Tibial artery (tissue), 4 donors: ENCODE results near the gene MAB21L3.

ENCODE experiments used
- DNase-seq, 2 donors: peaks; one replicate each; pipeline ENCODE4 v3.0.0-alpha.2; 2019
- H3K27ac ChIP-seq, 2 donors: fragments of 200-600 bp; sonication (generic) in 1 of 2; 1 replicate in 1 of 2; 2 replicates in 1 of 2; pipeline ENCODE4 v1.5.1; 2018 to 2019; ENCODE audit warnings: mild to moderate bottlenecking in 1 of 2
- H3K27me3 ChIP-seq, 2 donors: fragments of 200-600 bp; sonication (generic) in 1 of 2; one replicate each; pipeline versions ENCODE4 v1.5.1 to v1.6.0; 2016 to 2019
- H3K36me3 ChIP-seq, 3 donors: fragments of 200-600 bp; sonication (generic) in 2 of 3; one replicate each; pipeline ENCODE4 v1.5.1; 2016 to 2019; ENCODE audit warnings: mild to moderate bottlenecking in 2 of 3
- H3K4me1 ChIP-seq, 4 donors: fragments of 200-600 bp; sonication (generic) in 2 of 4; 1 replicate in 3 of 4; 2 replicates in 1 of 4; pipeline ENCODE4 v1.5.1; 2016 to 2019
- H3K4me3 ChIP-seq, 2 donors: fragments of 200-600 bp; sonication (generic) in 1 of 2; 1 replicate in 1 of 2; 2 replicates in 1 of 2; pipeline ENCODE4 v1.5.1; 2018 to 2019; ENCODE audit warnings: mild to moderate bottlenecking in 2 of 2
- H3K9me3 ChIP-seq, 3 donors: fragments of 200-600 bp; sonication (generic) in 1 of 3; one replicate each; pipeline ENCODE4 v1.5.1; 2016 to 2019
- intact Hi-C: fragments of 100-400 bp; cut with DNase I; formaldehyde crosslinking; loops from one replicate; pipeline ENCODE4 v1.15.0; 2023; ENCODE audit warnings: low total_unique reads
- TF ChIP-seq, protein P1 (sequence below), 2 experiments: fragments of 200-600 bp in 1 of 2; fragments of 450-650 bp in 1 of 2; IDR thresholded peaks; one replicate each; pipeline ENCODE4 v1.5.1; 2017 to 2019; ENCODE audit warnings: antibody characterized with exemption in 2 of 2, mild to moderate bottlenecking in 1 of 2, moderate library complexity in 1 of 2

Gene MAB21L3

DNA sequence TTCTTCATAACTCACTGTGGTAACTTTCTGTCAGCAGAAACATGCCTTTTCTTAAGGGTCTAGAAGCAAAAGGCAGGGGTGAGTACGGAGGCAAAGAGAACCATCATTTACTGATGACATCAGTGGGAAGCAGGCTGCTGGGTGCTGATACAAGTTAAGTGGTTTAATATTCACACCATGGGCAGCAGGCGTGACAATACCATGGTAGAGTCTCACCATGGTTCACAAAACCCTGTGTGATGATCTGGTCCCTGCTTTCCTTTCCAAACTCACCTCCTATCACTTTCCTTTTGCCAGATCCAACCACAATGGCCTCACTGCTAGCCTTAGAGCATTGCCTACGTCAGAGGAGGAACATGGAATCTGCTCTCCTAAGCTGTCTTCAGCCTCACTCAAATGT is 8.7 kb downstream of the MAB21L3 start:
- no peaks in the 10 kb centered on the region for H3K4me1 ChIP-seq
- H3K9me3 ChIP-seq: no peaks in the 10 kb centered on the region
- H3K27me3 ChIP-seq: no peaks in the 10 kb centered on the region
- TF ChIP-seq, protein P1, sequence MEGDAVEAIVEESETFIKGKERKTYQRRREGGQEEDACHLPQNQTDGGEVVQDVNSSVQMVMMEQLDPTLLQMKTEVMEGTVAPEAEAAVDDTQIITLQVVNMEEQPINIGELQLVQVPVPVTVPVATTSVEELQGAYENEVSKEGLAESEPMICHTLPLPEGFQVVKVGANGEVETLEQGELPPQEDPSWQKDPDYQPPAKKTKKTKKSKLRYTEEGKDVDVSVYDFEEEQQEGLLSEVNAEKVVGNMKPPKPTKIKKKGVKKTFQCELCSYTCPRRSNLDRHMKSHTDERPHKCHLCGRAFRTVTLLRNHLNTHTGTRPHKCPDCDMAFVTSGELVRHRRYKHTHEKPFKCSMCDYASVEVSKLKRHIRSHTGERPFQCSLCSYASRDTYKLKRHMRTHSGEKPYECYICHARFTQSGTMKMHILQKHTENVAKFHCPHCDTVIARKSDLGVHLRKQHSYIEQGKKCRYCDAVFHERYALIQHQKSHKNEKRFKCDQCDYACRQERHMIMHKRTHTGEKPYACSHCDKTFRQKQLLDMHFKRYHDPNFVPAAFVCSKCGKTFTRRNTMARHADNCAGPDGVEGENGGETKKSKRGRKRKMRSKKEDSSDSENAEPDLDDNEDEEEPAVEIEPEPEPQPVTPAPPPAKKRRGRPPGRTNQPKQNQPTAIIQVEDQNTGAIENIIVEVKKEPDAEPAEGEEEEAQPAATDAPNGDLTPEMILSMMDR (IDR thresholded peaks at IDR 0.05): no peak
- DNase-seq: no peak
- H3K36me3 ChIP-seq: no peaks in the 10 kb centered on the region
- H3K27ac ChIP-seq: no peak overlapping the region
- no peak overlapping the region for H3K4me3 ChIP-seq
- intact Hi-C loops: no loop called here

DNA sequence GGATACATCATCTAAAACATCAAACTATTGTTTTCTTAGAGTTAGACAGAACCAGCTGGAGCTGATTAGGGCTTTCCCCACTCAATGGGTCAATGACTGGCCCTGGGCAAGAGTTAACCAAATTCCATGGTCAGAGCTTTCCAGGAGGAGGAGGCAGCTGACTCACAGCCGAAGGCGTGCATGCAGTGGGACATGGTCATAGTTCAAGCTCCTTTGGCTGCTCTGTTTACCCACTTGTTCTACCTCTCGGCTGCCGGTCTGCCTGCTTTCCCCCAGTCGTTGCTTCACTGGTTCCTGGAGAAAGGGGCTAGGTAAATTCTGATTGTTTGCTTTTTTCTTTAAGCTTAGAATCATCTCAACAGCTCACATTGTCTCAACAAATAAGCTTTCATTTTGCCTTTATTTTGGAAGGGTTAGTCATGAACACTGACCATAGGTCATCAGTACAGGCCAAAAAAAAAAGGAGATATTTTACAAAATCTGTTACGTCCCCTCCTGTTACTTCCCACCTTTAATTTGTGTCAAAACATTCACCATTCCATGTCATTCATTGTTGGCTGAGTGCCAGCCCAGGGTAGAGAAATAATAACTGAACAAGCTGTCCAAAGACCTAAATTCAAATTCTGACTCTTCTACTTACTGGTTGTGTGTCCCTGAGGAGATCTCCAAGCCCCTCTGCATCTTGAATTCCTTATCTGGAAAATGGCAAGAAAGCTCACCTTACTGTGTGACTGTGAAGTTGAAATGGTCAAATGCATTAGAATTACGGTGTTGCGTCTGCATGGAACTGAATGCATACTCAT is 12.0 kb downstream of the MAB21L3 start:
- DNase-seq: no peak
- TF ChIP-seq, protein P1 (IDR thresholded peaks at IDR 0.05): no peak
- Histone ChIP-seq H3K4me1 (no peaks in the 10 kb centered on the region), H3K27me3 (no peaks in the 10 kb centered on the region), H3K27ac (no peak overlapping the region), H3K4me3 (no peak overlapping the region), H3K9me3 (no peaks in the 10 kb centered on the region), H3K36me3 (no peaks in the 10 kb centered on the region)
- intact Hi-C loops: no loop called here

DNA sequence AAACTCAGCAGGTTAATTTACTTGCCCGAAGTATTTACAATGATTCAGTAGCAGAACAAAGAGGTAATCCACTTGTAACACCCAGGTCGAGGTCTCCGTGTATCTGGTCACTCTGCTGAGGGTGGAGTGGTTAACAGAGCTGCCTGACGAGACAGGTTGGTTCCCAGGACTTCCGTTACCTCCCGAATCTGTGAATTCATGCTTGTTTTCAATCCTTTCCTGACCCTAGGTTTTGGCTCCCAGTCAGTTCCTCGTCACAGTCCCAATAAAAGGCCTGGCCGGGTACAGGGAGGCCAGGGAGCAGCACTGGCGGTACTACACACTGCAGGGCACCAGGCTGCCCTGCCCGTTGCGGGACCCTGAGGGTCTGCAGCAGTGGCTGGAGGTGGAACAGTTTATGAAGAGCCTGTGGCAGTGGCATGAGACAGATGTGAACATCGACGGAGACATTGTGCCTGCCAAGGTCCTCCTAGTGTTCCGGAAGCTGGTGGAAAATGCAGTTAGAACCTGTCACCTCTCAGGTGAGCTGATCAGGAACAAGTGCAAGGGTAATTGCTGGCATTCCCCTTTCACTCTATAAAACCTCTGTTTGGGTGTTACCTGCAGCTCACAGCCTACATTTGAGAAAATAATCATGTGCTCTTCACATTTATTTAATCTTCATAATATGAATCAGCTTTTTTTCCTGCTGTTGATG is 12.8 kb downstream of the MAB21L3 start:
- TF ChIP-seq, protein P1 (IDR thresholded peaks at IDR 0.05): no peak
- H3K4me3 ChIP-seq: no peak overlapping the region
- no peaks in the 10 kb centered on the region for H3K4me1 ChIP-seq
- H3K9me3 ChIP-seq: no peaks in the 10 kb centered on the region
- H3K36me3 ChIP-seq: no peaks in the 10 kb centered on the region
- intact Hi-C loops: no loop called here
- no peaks in the 10 kb centered on the region for H3K27me3 ChIP-seq
- DNase-seq: no peak
- no peak overlapping the region for H3K27ac ChIP-seq

DNA sequence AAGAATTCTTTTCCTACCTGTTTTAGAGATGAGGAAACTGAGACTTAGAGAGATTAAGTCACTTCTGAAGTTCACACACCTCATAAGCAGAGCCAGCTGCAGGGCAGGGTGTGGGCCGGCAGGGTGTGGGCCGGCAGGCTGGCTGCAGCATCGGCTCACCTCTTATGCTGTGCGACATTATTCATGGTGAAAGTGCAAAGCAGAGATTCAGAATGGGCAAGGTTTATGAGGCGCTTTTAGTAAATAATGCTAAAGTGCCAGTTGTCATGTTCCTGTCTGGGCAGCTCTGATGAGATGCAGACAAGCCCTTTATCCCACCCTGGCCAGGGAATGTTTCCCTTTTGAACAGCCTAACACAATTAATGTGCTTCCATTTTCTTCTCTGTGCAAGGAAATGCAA is 14.6 kb downstream of the MAB21L3 start:
- TF ChIP-seq, protein P1 (IDR thresholded peaks at IDR 0.05): no peak

DNA sequence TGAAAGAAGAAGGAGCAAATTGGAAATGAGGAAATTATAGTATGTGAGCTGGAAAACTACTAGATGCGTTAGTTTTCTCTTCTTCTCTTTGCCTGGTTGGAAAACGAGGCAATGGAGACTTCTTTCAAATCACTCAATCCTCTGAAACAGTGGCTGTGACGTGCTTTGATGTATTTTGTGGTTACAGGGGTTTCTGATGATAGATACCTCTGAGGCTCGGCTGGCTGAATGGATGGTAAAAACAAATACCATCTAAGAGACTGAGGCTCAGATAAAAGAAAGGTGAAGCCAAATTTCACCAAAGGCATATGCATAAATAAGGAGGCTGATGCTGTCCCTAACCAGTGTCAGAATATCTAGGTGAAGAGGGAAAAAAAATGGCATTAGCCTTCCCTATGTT is 15.1 kb downstream of the MAB21L3 start:
- H3K4me3 ChIP-seq: no peak overlapping the region
- DNase-seq: no peak
- no peak overlapping the region for H3K27ac ChIP-seq
- no peaks in the 10 kb centered on the region for H3K4me1 ChIP-seq
- TF ChIP-seq, protein P1 (IDR thresholded peaks at IDR 0.05): no peak
- no peaks in the 10 kb centered on the region for H3K27me3 ChIP-seq
- H3K9me3 ChIP-seq: no peaks in the 10 kb centered on the region
- intact Hi-C loops: no loop called here
- no peaks in the 10 kb centered on the region for H3K36me3 ChIP-seq

More for the DNA sequence above, 14.6 kb downstream of the MAB21L3 start:
- no peaks in the 10 kb centered on the region for H3K36me3 ChIP-seq
- no peaks in the 10 kb centered on the region for H3K9me3 ChIP-seq
- H3K27ac ChIP-seq: no peak overlapping the region
- intact Hi-C loops: no loop called here
- no peak overlapping the region for H3K4me3 ChIP-seq
- H3K27me3 ChIP-seq: no peaks in the 10 kb centered on the region
- no peak for DNase-seq
- H3K4me1 ChIP-seq: no peaks in the 10 kb centered on the region
